Endodermal cell (in vitro differentiated cells): ENCODE measurements around the gene GBP7. TPM values are rescaled to one million over a fixed set of nuclear protein-coding genes. Genes with fewer than 3 reads are reported as not detected.

ENCODE experiments used
- DNase-seq: peaks from one replicate; pipeline ENCODE4 v3.0.0-alpha.2; 2017
- H3K27ac ChIP-seq: 2 replicates; pipeline ENCODE4 v1.5.1; 2013; ENCODE audit warnings: mild to moderate bottlenecking, low read depth, low read length, moderate library complexity
- H3K27me3 ChIP-seq: 2 replicates; pipeline ENCODE4 v1.6.1; 2013; ENCODE audit warnings: mild to moderate bottlenecking, low read length, moderate library complexity; ENCODE audit not compliant: insufficient read depth, control insufficient read depth, poor library complexity, severe bottlenecking
- H3K36me3 ChIP-seq: 2 replicates; pipeline ENCODE4 v1.7.0; 2013; ENCODE audit warnings: mild to moderate bottlenecking, low read length, moderate library complexity; ENCODE audit not compliant: control insufficient read depth, insufficient read depth
- H3K4me1 ChIP-seq: one replicate; pipeline ENCODE4 v1.7.0; 2013; ENCODE audit warnings: low read length; ENCODE audit not compliant: control insufficient read depth, insufficient read depth
- H3K4me3 ChIP-seq: 2 replicates; pipeline ENCODE4 v1.5.1; 2013; ENCODE audit warnings: mild to moderate bottlenecking, low read length, moderate library complexity
- H3K9ac ChIP-seq: 2 replicates; pipeline ENCODE4 v1.6.1; 2013; ENCODE audit warnings: mild to moderate bottlenecking, low read length, moderate library complexity; ENCODE audit not compliant: poor library complexity, severe bottlenecking; ENCODE audit errors: extremely low read depth
- H3K9me3 ChIP-seq: 2 replicates; pipeline ENCODE4 v1.6.1; 2013; ENCODE audit warnings: mild to moderate bottlenecking, low read length, moderate library complexity; ENCODE audit not compliant: control insufficient read depth
- H3K27ac Mint-ChIP-seq: 2 replicates; pipeline ENCODE4 v1.8.0; 2020; ENCODE audit warnings: mixed read lengths
- H3K27me3 Mint-ChIP-seq: 2 replicates; pipeline ENCODE4 v1.8.0; 2021; ENCODE audit warnings: mild to moderate bottlenecking, mixed read lengths; ENCODE audit not compliant: insufficient read depth
- H3K36me3 Mint-ChIP-seq: 2 replicates; pipeline ENCODE4 v1.8.0; 2020; ENCODE audit warnings: low read depth, mixed read lengths
- H3K4me1 Mint-ChIP-seq: 2 replicates; pipeline ENCODE4 v1.8.0; 2020; ENCODE audit warnings: mixed read lengths
- H3K4me3 Mint-ChIP-seq: 2 replicates; pipeline ENCODE4 v1.8.0; 2020; ENCODE audit warnings: mild to moderate bottlenecking, moderate library complexity, mixed read lengths
- H3K9me3 Mint-ChIP-seq: 2 replicates; pipeline ENCODE4 v1.8.0; 2020; ENCODE audit warnings: mild to moderate bottlenecking, mixed read lengths
- WGBS, 2 experiments: methylation state at CpG; one replicate each; pipeline versions ENCODE4 v1.1.5 to v1.1.7; 2013; ENCODE audit warnings: missing lambda C conversion rate in 2 of 2, mixed read lengths in 1 of 2; ENCODE audit not compliant: insufficient coverage in 1 of 2, insufficient read length in 1 of 2; 5-methylcytosine and 5-hydroxymethylcytosine counted together
- total RNA-seq, 2 donors: library from RNA; stranded (reverse); fragmentation: NEBNext Ultra II Directional in 1 of 2; extraction: Animal tissue kit (Norgen Biotek cat#: 25700) in 1 of 2; gene quantifications; 2 replicates in 1 of 2; 3 replicates in 1 of 2; pipeline ENCODE4 v1.2.1, GENCODE V29; 2021
- TF ChIP-seq, protein P1 (sequence below): fragments of 200-600 bp; sonication (generic); conservative IDR thresholded peaks from 2 replicates; pipeline ENCODE4 v1.5.0; 2021; ENCODE audit warnings: antibody characterized with exemption, mild to moderate bottlenecking

The GBP7 gene
- total RNA-seq, 2 donors from 2014 or later = not detected

DNA sequence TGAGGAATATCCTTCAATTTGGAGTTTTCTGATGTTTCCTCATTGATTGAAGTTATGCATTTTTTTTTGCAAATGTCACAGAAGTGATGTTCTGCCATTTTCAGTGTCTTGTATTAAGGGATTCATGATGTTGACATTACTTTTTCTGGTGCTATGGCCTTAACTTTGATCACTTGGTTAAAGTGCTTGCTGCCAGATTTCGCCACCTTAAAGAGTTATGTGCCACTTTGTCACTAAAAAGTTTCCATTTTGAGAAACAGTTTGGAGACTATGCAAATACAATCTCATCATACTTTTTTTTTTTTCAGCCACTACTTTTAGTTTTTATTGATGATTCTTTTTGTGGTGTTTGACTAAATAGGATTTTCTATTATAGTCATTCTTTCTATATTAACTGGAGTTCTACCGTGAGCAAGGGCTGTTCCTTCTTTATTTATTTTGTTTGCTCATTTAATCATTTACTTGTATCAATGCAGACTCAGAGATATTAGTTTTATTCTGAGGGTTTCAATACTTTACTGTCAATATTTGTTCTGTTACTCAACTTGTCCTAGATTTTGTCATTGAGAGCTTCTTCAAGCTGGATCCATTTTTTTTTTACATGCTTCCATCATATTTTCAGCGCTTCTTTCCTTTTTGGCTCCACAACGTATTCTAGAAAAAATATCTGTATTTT lies 3.2 kb downstream of the GBP7 start:
- Histone ChIP-seq H3K36me3 (no peaks in the 10 kb centered on the region), H3K27me3 (no peaks in the 10 kb centered on the region), H3K4me3 (no peak overlapping the region), H3K9me3 (no peaks in the 10 kb centered on the region), H3K27ac (no peak overlapping the region), H3K4me1 (no peaks in the 10 kb centered on the region), H3K9ac (no peak overlapping the region)
- Mint-ChIP-seq H3K4me1 (no peaks in the 10 kb centered on the region), H3K27me3 (no peaks in the 10 kb centered on the region), H3K27ac (no peak overlapping the region), H3K36me3 (no peaks in the 10 kb centered on the region), H3K9me3 (no peaks in the 10 kb centered on the region), H3K4me3 (no peak overlapping the region)
- DNase-seq = no peak
- TF ChIP-seq, protein P1, sequence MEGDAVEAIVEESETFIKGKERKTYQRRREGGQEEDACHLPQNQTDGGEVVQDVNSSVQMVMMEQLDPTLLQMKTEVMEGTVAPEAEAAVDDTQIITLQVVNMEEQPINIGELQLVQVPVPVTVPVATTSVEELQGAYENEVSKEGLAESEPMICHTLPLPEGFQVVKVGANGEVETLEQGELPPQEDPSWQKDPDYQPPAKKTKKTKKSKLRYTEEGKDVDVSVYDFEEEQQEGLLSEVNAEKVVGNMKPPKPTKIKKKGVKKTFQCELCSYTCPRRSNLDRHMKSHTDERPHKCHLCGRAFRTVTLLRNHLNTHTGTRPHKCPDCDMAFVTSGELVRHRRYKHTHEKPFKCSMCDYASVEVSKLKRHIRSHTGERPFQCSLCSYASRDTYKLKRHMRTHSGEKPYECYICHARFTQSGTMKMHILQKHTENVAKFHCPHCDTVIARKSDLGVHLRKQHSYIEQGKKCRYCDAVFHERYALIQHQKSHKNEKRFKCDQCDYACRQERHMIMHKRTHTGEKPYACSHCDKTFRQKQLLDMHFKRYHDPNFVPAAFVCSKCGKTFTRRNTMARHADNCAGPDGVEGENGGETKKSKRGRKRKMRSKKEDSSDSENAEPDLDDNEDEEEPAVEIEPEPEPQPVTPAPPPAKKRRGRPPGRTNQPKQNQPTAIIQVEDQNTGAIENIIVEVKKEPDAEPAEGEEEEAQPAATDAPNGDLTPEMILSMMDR = no peak
- 97 to 100% methylated on average over 3 of the region's 4 CpGs for WGBS, 2 experiments

DNA sequence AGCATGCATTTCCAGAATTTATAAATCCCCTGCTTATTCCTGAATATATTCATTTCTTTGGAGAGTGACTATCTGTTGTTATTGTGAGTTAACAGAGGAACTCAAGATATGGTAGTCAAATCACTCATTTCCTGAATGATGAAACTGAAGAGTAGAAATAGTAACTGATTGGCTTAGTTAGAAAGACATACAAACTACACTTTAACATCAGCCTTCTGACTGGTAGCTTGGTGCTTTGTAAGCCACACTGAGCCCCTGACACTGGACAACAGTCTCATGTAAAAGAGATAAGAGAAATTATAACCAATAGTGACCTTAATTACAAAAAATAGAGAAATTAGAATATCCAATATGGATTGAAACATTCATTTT lies 4.8 kb downstream of the GBP7 start:
- no peak overlapping the region for H3K9ac ChIP-seq
- no peak for DNase-seq
- no peaks in the 10 kb centered on the region for H3K4me1 ChIP-seq
- H3K27me3 ChIP-seq = no peaks in the 10 kb centered on the region
- no peaks in the 10 kb centered on the region for H3K36me3 ChIP-seq
- no peak overlapping the region for H3K27ac ChIP-seq
- Mint-ChIP-seq H3K9me3 (no peaks in the 10 kb centered on the region), H3K4me3 (no peak overlapping the region), H3K36me3 (no peaks in the 10 kb centered on the region), H3K27me3 (no peaks in the 10 kb centered on the region), H3K4me1 (no peaks in the 10 kb centered on the region), H3K27ac (no peak overlapping the region)
- TF ChIP-seq, protein P1 = no peak
- no peak overlapping the region for H3K4me3 ChIP-seq
- H3K9me3 ChIP-seq = no peaks in the 10 kb centered on the region

DNA sequence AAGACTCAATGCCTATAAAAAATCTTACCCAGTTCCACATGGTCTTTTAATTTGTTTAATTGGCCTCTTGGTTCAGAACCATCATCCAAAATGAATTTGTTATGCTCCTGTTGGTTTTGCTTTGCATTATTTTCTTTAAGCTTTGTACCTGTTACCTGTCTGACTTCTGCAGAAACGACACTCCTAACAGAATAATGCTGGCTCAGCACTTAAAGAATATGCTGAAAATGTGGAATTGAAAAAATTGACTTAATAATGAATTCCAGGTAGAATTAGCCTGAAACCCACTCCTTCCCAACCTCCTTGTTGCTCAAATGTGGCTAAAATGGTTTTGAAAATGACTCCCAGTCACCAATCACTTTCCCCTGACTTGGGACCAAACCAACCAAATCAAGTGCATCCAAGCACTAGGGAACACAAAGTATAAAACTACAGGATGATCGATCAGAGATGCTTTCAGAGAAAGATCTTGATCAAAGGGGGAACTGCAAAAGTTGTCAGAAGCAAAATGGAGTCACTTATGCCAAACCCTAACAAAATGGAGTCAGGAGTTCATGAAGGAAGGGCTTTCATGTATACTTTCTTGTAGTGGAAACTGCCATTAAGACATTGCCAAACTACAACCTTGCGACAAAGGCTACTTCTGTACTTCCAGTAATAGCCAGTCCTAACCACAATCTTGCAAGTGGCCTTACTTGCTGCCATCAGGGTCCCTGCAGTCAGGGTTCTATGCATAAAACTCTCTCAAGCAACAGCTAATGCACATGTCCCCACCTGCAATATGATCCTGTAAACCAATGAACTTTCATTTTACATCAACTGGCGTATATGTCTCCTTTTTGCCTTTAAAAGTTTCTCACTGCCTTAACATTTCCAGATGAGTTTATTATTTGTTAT lies 5.4 kb downstream of the GBP7 start:
- H3K9me3 Mint-ChIP-seq = no peaks in the 10 kb centered on the region
- WGBS, 2 experiments = 88 to 100% methylated on average over 2 to 4 of the region's 4 CpGs
- Histone ChIP-seq H3K27me3 (no peaks in the 10 kb centered on the region), H3K9me3 (no peaks in the 10 kb centered on the region), H3K9ac (no peak overlapping the region), H3K4me1 (no peaks in the 10 kb centered on the region), H3K4me3 (no peak overlapping the region), H3K27ac (no peak overlapping the region), H3K36me3 (no peaks in the 10 kb centered on the region)
- H3K4me3 Mint-ChIP-seq = no peak overlapping the region
- TF ChIP-seq, protein P1 = no peak
- no peaks in the 10 kb centered on the region for H3K4me1 Mint-ChIP-seq
- no peaks in the 10 kb centered on the region for H3K27me3 Mint-ChIP-seq
- no peak overlapping the region for H3K27ac Mint-ChIP-seq
- no peaks in the 10 kb centered on the region for H3K36me3 Mint-ChIP-seq
- no peak for DNase-seq
